Measurements from ENCODE around the gene MMP28.

DNA sequence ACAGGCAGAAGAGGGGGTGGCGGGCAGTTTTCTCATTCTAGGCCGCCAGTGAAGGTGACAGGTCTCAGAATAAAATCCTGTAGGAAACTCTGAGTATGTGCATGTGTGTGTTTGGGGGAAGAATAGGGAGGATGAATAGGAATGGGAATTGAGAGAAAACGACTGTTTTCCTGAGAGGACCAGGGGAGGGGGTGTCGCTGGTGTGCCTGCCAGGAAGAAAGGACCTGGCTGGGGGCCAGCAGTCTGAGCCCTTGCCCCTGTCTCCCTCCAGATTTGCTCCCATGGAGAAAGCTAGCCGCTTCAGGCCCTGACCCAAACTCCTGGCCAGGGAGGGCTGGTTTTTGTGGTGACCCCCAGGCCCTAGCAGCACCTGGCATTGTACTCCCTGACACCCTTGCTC is 20.4 kb downstream of the MMP28 start:
- TF ChIP-seq, protein P1, sequence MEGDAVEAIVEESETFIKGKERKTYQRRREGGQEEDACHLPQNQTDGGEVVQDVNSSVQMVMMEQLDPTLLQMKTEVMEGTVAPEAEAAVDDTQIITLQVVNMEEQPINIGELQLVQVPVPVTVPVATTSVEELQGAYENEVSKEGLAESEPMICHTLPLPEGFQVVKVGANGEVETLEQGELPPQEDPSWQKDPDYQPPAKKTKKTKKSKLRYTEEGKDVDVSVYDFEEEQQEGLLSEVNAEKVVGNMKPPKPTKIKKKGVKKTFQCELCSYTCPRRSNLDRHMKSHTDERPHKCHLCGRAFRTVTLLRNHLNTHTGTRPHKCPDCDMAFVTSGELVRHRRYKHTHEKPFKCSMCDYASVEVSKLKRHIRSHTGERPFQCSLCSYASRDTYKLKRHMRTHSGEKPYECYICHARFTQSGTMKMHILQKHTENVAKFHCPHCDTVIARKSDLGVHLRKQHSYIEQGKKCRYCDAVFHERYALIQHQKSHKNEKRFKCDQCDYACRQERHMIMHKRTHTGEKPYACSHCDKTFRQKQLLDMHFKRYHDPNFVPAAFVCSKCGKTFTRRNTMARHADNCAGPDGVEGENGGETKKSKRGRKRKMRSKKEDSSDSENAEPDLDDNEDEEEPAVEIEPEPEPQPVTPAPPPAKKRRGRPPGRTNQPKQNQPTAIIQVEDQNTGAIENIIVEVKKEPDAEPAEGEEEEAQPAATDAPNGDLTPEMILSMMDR (IDR thresholded peaks at IDR 0.05) = no peak
- TF ChIP-seq POLR2AphosphoS5 (IDR thresholded peaks at IDR 0.05) = no peak
